Esophagus muscularis mucosa (tissue), 4 donors: Measurements from ENCODE around the gene KCNAB3. TPM values are rescaled to one million over a fixed set of nuclear protein-coding genes. Genes with fewer than 3 reads are reported as not detected.

ENCODE experiments used
- DNase-seq: peaks from one replicate; pipeline ENCODE4 v3.0.0-alpha.2; 2017; ENCODE audit errors: extremely low spot score
- H3K27ac ChIP-seq, 4 donors: fragments of 200-600 bp; sonication (generic); replicated peaks in 1 of 4; 1 replicate in 3 of 4; 2 replicates in 1 of 4; pipeline ENCODE4 v1.5.1; 2016 to 2019; ENCODE audit warnings: mild to moderate bottlenecking in 1 of 4
- H3K27me3 ChIP-seq, 4 donors: fragments of 200-600 bp; sonication (generic); one replicate each; pipeline versions ENCODE4 v1.5.1 to v1.6.0; 2016 to 2019
- H3K36me3 ChIP-seq, 4 donors: fragments of 200-600 bp; sonication (generic); one replicate each; pipeline ENCODE4 v1.5.1; 2016 to 2019
- H3K4me1 ChIP-seq, 4 donors: fragments of 200-600 bp; sonication (generic); one replicate each; pipeline ENCODE4 v1.5.1; 2016 to 2019
- H3K4me3 ChIP-seq, 4 donors: fragments of 200-600 bp; sonication (generic); 1 replicate in 2 of 4; 2 replicates in 2 of 4; pipeline ENCODE4 v1.5.1; 2016 to 2019; ENCODE audit warnings: mild to moderate bottlenecking in 4 of 4, moderate library complexity in 1 of 4
- H3K9me3 ChIP-seq, 4 donors: fragments of 200-600 bp; sonication (generic); 1 replicate in 3 of 4; 2 replicates in 1 of 4; pipeline ENCODE4 v1.5.1; 2016 to 2019
- EP300 ChIP-seq: sonication (generic); formaldehyde crosslinking; IDR thresholded peaks from one replicate; pipeline ENCODE4 v1.6.1; 2017; ENCODE audit warnings: antibody characterized with exemption
- POLR2A ChIP-seq: fragments of 450-650 bp; IDR thresholded peaks from one replicate; pipeline ENCODE4 v1.6.1; 2017; ENCODE audit warnings: antibody characterized with exemption, moderate library complexity, mild to moderate bottlenecking, low read depth
- POLR2AphosphoS5 ChIP-seq, 2 donors: sonication (generic); formaldehyde crosslinking; IDR thresholded peaks; one replicate each; pipeline ENCODE4 v1.6.1; 2017; ENCODE audit warnings: antibody characterized with exemption in 2 of 2
- WGBS: methylation state at CpG from one replicate; pipeline ENCODE4 v1.1.5; 2018; 5-methylcytosine and 5-hydroxymethylcytosine counted together
- intact Hi-C: fragments of 100-400 bp; cut with DNase I; formaldehyde crosslinking; loops from one replicate; pipeline ENCODE4 v1.15.1; 2023
- total RNA-seq, 4 donors: library from RNA; depleted of rRNA; stranded (reverse); fragments of >200 nt; gene quantifications; one replicate each; pipeline versions ENCODE4 v1.1.0 to v1.2.1, GENCODE V29; 2016
- TF ChIP-seq, protein P1 (sequence below), 3 experiments: fragments of 200-600 bp in 2 of 3; fragments of 450-650 bp in 1 of 3; sonication (generic) in 2 of 3; IDR thresholded peaks; one replicate each; pipeline ENCODE4 v1.5.1; 2017 to 2019; ENCODE audit warnings: antibody characterized with exemption in 3 of 3, mild to moderate bottlenecking in 2 of 3, moderate library complexity in 1 of 3

The KCNAB3 gene
- total RNA-seq, 4 donors from 2014 or later, result 0.23 to 1.2 (median 0.41) TPM

DNA sequence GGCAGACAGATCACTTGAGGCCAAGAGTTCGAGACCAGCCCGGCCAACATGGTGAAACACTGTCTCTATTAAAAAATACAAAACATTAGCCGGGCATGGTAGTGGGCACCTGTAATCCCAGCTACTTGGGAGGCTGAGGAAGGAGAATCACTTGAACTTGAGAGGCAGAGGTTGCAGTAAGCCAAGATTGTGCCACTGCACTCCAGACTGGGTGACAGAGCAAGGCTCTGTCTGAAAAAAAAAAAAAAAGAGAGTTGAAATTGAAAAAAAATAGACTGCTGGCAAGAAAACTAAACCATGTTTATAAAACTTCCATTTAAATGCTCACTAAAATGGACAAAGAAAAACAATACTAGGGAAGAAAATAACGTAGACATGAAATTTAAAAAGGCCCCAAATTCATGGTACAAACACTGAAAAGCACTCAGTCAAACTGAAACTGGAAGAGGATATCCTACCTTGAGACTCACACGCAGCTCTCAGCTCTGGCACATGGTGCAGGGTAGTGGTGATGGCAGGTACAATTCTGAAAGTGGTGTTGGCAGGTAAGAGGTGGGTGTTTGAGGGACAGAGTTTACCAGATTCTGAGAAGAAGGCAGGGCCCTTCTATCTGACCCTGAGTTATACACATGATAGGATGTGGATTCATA is 21.6 kb upstream of the KCNAB3 start:
- Histone ChIP-seq H3K4me1 (peaks cover 10 to 27% (median 16%) of the 10 kb centered on the region in 4 donors), H3K27ac (peak overlapping the region; percentile 4 to 72 (median 55)), H3K4me3 (no peak overlapping the region), H3K9me3 (no peaks in the 10 kb centered on the region), H3K27me3 (no peaks in the 10 kb centered on the region), H3K36me3 (peaks cover 22 to 33% (median 31%) of the 10 kb centered on the region in 4 donors)
- WGBS, result 65% methylated on average over 5 of the region's 5 CpGs
- TF ChIP-seq POLR2AphosphoS5 (IDR thresholded peaks at IDR 0.05), result peak in 1 of 2 donors; percentile 9
- TF ChIP-seq POLR2A, result no peak
- intact Hi-C loops, result no loop called here
- no peak for DNase-seq

DNA sequence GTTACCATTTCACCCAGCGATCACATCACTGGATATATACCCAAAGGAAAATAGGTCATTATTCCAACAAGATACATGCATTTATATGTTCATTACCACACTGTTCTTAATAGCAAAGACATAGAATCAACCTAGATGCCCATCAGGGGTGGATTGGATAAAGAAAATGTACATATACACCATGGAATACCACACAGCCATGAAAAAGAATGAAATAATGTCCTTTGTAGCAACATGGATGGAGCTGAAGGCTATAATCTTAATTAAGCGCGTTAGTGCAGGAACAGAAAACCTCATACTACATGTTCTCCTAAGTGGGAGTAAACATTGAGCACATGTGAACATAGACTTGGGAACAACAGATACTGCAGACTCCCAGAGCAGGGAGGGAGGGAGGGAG is 20.9 kb upstream of the KCNAB3 start:
- Histone ChIP-seq H3K36me3 (peaks cover 28 to 40% (median 38%) of the 10 kb centered on the region in 4 donors), H3K27me3 (no peaks in the 10 kb centered on the region), H3K27ac (no peak overlapping the region), H3K4me3 (no peak overlapping the region), H3K9me3 (no peaks in the 10 kb centered on the region), H3K4me1 (peaks cover 3 to 21% (median 11%) of the 10 kb centered on the region in 4 donors)
- TF ChIP-seq POLR2AphosphoS5 (IDR thresholded peaks at IDR 0.05), result no peak
- TF ChIP-seq, protein P1, sequence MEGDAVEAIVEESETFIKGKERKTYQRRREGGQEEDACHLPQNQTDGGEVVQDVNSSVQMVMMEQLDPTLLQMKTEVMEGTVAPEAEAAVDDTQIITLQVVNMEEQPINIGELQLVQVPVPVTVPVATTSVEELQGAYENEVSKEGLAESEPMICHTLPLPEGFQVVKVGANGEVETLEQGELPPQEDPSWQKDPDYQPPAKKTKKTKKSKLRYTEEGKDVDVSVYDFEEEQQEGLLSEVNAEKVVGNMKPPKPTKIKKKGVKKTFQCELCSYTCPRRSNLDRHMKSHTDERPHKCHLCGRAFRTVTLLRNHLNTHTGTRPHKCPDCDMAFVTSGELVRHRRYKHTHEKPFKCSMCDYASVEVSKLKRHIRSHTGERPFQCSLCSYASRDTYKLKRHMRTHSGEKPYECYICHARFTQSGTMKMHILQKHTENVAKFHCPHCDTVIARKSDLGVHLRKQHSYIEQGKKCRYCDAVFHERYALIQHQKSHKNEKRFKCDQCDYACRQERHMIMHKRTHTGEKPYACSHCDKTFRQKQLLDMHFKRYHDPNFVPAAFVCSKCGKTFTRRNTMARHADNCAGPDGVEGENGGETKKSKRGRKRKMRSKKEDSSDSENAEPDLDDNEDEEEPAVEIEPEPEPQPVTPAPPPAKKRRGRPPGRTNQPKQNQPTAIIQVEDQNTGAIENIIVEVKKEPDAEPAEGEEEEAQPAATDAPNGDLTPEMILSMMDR (IDR thresholded peaks at IDR 0.05), result no peak
- TF ChIP-seq POLR2A, result no peak
- TF ChIP-seq EP300, result no peak
- intact Hi-C loops, result no loop called here
- DNase-seq, result no peak
- 60% methylated on average over 3 of the region's 3 CpGs for WGBS

DNA sequence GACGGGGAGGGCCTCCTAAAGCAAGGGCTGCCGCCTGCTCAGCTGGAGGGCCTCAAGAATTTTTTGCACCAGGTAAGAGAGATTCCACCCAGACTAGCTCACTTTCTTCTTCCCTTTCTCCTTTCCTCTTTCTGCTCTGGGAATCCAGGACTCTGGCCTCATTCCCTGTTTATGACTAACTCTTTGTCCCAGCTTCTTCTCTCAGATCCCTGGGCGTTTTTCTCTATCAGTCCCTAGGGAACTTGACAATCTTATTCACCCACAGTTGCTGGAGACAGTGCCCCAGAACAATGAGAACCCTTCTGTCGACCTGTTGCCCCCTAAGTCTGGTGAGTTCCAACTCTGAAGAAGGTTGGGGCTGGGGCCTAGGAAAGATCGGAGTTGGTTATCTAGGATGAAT is 18.0 kb upstream of the KCNAB3 start:
- H3K4me3 ChIP-seq, result no peak overlapping the region
- TF ChIP-seq EP300 (no peak), POLR2AphosphoS5 (IDR thresholded peaks at IDR 0.05) (no peak), POLR2A (no peak)
- TF ChIP-seq, protein P1 (IDR thresholded peaks at IDR 0.05), result no peak
- no peaks in the 10 kb centered on the region for H3K27me3 ChIP-seq
- H3K4me1 ChIP-seq, result peaks cover 0 to 19% (median 11%) of the 10 kb centered on the region in 4 donors
- no peak overlapping the region for H3K27ac ChIP-seq
- intact Hi-C loops, result no loop called here
- 90% methylated on average over 5 of the region's 5 CpGs for WGBS
- no peak for DNase-seq
- peaks cover 51 to 67% (median 65%) of the 10 kb centered on the region in 4 donors for H3K36me3 ChIP-seq
- H3K9me3 ChIP-seq, result no peaks in the 10 kb centered on the region

DNA sequence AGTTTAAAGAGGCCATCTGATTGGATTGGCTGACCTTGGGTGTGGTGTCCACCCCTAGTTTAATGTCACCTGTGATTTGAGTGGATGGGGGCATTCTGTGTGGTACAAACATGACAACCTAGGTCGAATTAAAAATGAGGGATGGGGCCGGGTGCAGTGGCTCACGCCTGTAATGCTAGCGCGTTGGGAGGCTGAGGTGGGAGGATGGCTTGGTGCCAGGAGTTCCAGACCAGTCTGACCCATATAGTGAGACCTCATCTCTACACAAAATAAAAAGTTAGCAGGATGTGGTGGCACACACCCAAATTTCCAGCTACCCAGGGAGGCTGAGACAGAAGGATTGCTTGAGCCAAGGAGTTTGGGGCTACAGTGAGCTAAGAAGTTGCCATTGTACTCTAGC is 16.8 kb upstream of the KCNAB3 start:
- intact Hi-C loops, result no loop called here
- no peaks in the 10 kb centered on the region for H3K27me3 ChIP-seq
- TF ChIP-seq EP300, result no peak
- no peak for DNase-seq
- peaks cover 0 to 7% (median 1%) of the 10 kb centered on the region in 4 donors for H3K4me1 ChIP-seq
- 71% methylated on average over 5 of the region's 5 CpGs for WGBS
- H3K4me3 ChIP-seq, result no peak overlapping the region
- no peaks in the 10 kb centered on the region for H3K9me3 ChIP-seq
- H3K27ac ChIP-seq, result no peak overlapping the region
- H3K36me3 ChIP-seq, result peaks cover 56 to 77% (median 73%) of the 10 kb centered on the region in 4 donors

DNA sequence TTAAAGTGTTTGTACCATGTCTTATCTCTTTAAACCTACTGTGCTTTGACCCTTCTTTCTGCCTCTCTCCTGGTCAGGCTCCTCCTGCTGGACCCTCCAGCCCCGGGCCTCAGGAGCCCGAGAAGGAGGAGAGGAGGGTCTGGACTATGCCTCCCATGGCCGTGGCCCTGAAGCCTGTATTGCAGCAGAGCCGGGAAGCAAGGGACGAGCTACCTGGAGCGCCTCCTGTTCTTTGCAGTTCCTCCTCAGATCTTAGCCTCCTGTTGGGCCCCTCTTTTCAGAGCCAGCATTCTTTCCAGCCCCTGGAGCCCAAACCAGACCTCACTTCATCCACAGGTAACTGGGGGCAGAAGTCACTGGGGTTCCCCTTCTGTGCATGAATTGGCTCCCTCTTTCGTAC is 16.0 kb upstream of the KCNAB3 start:
- Histone ChIP-seq H3K27ac (no peak overlapping the region), H3K9me3 (no peaks in the 10 kb centered on the region), H3K36me3 (peaks cover 62 to 85% (median 80%) of the 10 kb centered on the region in 4 donors), H3K4me3 (no peak overlapping the region), H3K27me3 (no peaks in the 10 kb centered on the region), H3K4me1 (no peaks in the 10 kb centered on the region)
- 86% methylated on average over 7 of the region's 7 CpGs for WGBS
- intact Hi-C loops, result no loop called here
- no peak for TF ChIP-seq POLR2A
- TF ChIP-seq, protein P1 (IDR thresholded peaks at IDR 0.05), result no peak
- TF ChIP-seq EP300, result no peak
- TF ChIP-seq POLR2AphosphoS5 (IDR thresholded peaks at IDR 0.05), result no peak
- no peak for DNase-seq
